HEK293 (cell line): Measurements from ENCODE around the gene CAMK1.

Experiments used
- BCL11B ChIP-seq: fragments of 450-650 bp; formaldehyde crosslinking; IDR thresholded peaks from 2 replicates; pipeline ENCODE4 v1.5.1; 2016; ENCODE audit warnings: low read depth, missing biosample characterization, missing genetic modification characterization
- GFI1B ChIP-seq: fragments of 450-650 bp; formaldehyde crosslinking; IDR thresholded peaks from 2 replicates; pipeline ENCODE4 v1.5.1; 2016; ENCODE audit warnings: missing biosample characterization, missing genetic modification characterization
- GLI2 ChIP-seq: fragments of 450-650 bp; formaldehyde crosslinking; IDR thresholded peaks from 2 replicates; pipeline ENCODE4; 2017; ENCODE audit warnings: missing biosample characterization, missing genetic modification characterization, low read depth, borderline replicate concordance
- GLI4 ChIP-seq: fragments of 450-650 bp; formaldehyde crosslinking; IDR thresholded peaks from 2 replicates; pipeline ENCODE4 v1.5.1; 2016; ENCODE audit warnings: missing biosample characterization, missing genetic modification characterization
- KLF8 ChIP-seq: fragments of 450-650 bp; formaldehyde crosslinking; IDR thresholded peaks from 2 replicates; pipeline ENCODE4 v1.5.1; 2016; ENCODE audit warnings: missing biosample characterization, missing genetic modification characterization
- SP3 ChIP-seq: fragments of 450-650 bp; formaldehyde crosslinking; IDR thresholded peaks from 2 replicates; pipeline ENCODE4 v1.5.1; 2016; ENCODE audit warnings: missing biosample characterization, missing genetic modification characterization
- SP7 ChIP-seq: fragments of 450-650 bp; formaldehyde crosslinking; IDR thresholded peaks from 2 replicates; pipeline ENCODE4 v1.5.1; 2016; ENCODE audit warnings: missing biosample characterization, missing genetic modification characterization
- TRIM28 ChIP-seq: IDR thresholded peaks from 2 replicates; pipeline ENCODE4 v1.6.1; 2011; ENCODE audit warnings: low read length, control low read depth, borderline replicate concordance
- ZBTB17 ChIP-seq: fragments of 450-650 bp; formaldehyde crosslinking; IDR thresholded peaks from 2 replicates; pipeline ENCODE4 v1.5.1; 2016; ENCODE audit warnings: missing biosample characterization, missing genetic modification characterization
- ZFHX2 ChIP-seq: fragments of 450-650 bp; formaldehyde crosslinking; conservative IDR thresholded peaks from 2 replicates; pipeline ENCODE4 v1.5.1; 2016; ENCODE audit warnings: missing biosample characterization, missing genetic modification characterization
- ZNF155 ChIP-seq: fragments of 450-650 bp; formaldehyde crosslinking; IDR thresholded peaks from 2 replicates; pipeline ENCODE4 v1.5.1; 2016; ENCODE audit warnings: missing biosample characterization, missing genetic modification characterization
- ZNF157 ChIP-seq: fragments of 450-650 bp; formaldehyde crosslinking; IDR thresholded peaks from 2 replicates; pipeline ENCODE4 v1.5.1; 2016; ENCODE audit warnings: missing biosample characterization, missing genetic modification characterization
- ZNF223 ChIP-seq: fragments of 450-650 bp; formaldehyde crosslinking; IDR thresholded peaks from 2 replicates; pipeline ENCODE4 v1.5.1; 2016; ENCODE audit warnings: missing biosample characterization, missing genetic modification characterization
- ZNF248 ChIP-seq: fragments of 450-650 bp; formaldehyde crosslinking; IDR thresholded peaks from 2 replicates; pipeline ENCODE4 v1.5.1; 2017; ENCODE audit warnings: missing biosample characterization, missing genetic modification characterization
- ZNF302 ChIP-seq: fragments of 450-650 bp; formaldehyde crosslinking; IDR thresholded peaks from 2 replicates; pipeline ENCODE4 v1.5.1; 2016; ENCODE audit warnings: missing biosample characterization, missing genetic modification characterization, low read depth
- ZNF324 ChIP-seq: fragments of 450-650 bp; formaldehyde crosslinking; IDR thresholded peaks from 2 replicates; pipeline ENCODE4 v1.5.1; 2016; ENCODE audit warnings: missing biosample characterization, missing genetic modification characterization
- ZNF48 ChIP-seq: fragments of 450-650 bp; formaldehyde crosslinking; IDR thresholded peaks from 2 replicates; pipeline ENCODE4 v1.5.1; 2016; ENCODE audit warnings: missing biosample characterization, missing genetic modification characterization
- ZNF510 ChIP-seq: fragments of 450-650 bp; formaldehyde crosslinking; IDR thresholded peaks from 2 replicates; pipeline ENCODE4 v1.5.1; 2018; ENCODE audit warnings: mild to moderate bottlenecking, missing genetic modification characterization, missing biosample characterization; ENCODE audit not compliant: insufficient replicate concordance
- ZNF514 ChIP-seq: fragments of 450-650 bp; formaldehyde crosslinking; IDR thresholded peaks from 2 replicates; pipeline ENCODE4 v1.5.1; 2016; ENCODE audit warnings: missing biosample characterization, missing genetic modification characterization
- ZNF626 ChIP-seq: fragments of 450-650 bp; sonication (Bioruptor Pico); formaldehyde crosslinking; IDR thresholded peaks from 2 replicates; pipeline ENCODE4 v1.5.1; 2018; ENCODE audit warnings: missing biosample characterization, missing genetic modification characterization, inconsistent platforms
- ZNF658 ChIP-seq: fragments of 450-650 bp; formaldehyde crosslinking; IDR thresholded peaks from 2 replicates; pipeline ENCODE4; 2016; ENCODE audit warnings: missing biosample characterization, missing genetic modification characterization
- ZNF660 ChIP-seq: fragments of 450-650 bp; IDR thresholded peaks from 2 replicates; pipeline ENCODE4 v1.5.1; 2018; ENCODE audit warnings: missing biosample characterization, mild to moderate bottlenecking, missing genetic modification characterization
- ZNF670 ChIP-seq: fragments of 450-650 bp; formaldehyde crosslinking; IDR thresholded peaks from 2 replicates; pipeline ENCODE4 v1.5.1; 2016; ENCODE audit warnings: missing biosample characterization, missing genetic modification characterization, low read depth
- ZNF747 ChIP-seq: fragments of 450-650 bp; formaldehyde crosslinking; IDR thresholded peaks from 2 replicates; pipeline ENCODE4 v1.5.1; 2016; ENCODE audit warnings: missing biosample characterization, missing genetic modification characterization
- ZNF837 ChIP-seq: fragments of 450-650 bp; formaldehyde crosslinking; IDR thresholded peaks from 2 replicates; pipeline ENCODE4 v1.5.1; 2016; ENCODE audit warnings: missing biosample characterization, missing genetic modification characterization
- TF ChIP-seq, protein P1 (sequence below): fragments of 450-650 bp; formaldehyde crosslinking; IDR thresholded peaks from 2 replicates; pipeline ENCODE4 v1.5.1; 2016; ENCODE audit warnings: missing biosample characterization, missing genetic modification characterization
- TF ChIP-seq, protein P2 (sequence below): fragments of 450-650 bp; formaldehyde crosslinking; IDR thresholded peaks from 2 replicates; pipeline ENCODE4 v1.5.0; 2017; ENCODE audit warnings: missing biosample characterization, missing genetic modification characterization, borderline replicate concordance
- TF ChIP-seq, protein P3 (sequence below): fragments of 450-650 bp; formaldehyde crosslinking; IDR thresholded peaks from 2 replicates; pipeline ENCODE4 v1.5.1; 2016; ENCODE audit warnings: missing biosample characterization, missing genetic modification characterization, borderline replicate concordance
- TF ChIP-seq, protein P4 (sequence below): fragments of 450-650 bp; formaldehyde crosslinking; IDR thresholded peaks from 2 replicates; pipeline ENCODE4 v1.5.1; 2017; ENCODE audit warnings: missing biosample characterization, missing genetic modification characterization
- TF ChIP-seq, protein P5 (sequence below): fragments of 450-650 bp; formaldehyde crosslinking; IDR thresholded peaks from 2 replicates; pipeline ENCODE4 v1.5.1; 2017; ENCODE audit warnings: missing biosample characterization, missing genetic modification characterization

The CAMK1 gene

DNA sequence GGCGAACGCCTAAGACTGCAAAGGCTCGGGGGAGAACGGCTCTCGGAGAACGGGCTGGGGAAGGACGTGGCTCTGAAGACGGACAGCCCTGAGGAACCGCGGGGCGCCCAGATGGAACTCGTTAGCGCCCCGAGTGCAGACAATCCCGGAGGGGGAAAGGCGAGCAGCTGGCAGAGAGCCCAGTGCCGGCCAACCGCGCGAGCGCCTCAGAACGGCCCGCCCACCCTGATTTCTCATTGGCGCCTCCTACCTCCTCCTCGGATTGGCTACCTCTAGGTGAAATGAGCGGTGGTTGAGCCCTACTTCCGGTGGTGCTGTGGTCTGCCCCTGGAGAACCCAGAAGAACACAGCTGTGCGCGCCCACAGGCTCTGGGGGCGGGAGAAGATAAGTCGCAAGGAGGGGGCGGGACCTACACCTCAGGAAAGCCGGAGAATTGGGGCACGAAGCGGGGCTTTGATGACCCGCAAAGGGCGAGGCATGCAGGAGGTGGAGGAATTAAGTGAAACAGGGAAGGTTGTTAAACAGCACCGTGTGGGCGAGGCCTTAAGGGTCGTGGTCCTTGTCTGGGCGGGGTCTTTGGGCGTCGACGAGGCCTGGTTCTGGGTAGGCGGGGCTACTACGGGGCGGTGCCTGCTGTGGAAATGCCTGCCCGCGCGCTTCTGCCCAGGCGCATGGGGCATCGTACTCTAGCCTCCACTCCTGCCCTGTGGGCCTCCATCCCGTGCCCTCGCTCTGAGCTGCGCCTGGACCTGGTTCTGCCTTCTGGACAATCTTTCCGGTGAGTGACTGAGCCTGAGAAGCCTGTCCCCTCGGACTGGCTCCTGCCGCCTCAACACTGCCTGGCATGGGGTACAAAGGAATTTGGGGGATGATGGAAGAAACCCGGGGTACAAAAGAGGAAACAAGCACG, 19.8 kb downstream of the CAMK1 start, which contains the start of gene OGG1 (continued):
- TF ChIP-seq ZFHX2 (tag by site-specific recombination) (peak; percentile 99), ZNF48 (tag by site-specific recombination) (no peak), BCL11B (tag by site-specific recombination) (0 out of 2 replicates have a peak, but pooled peaks have one; percentile 47), TRIM28 (no peak), ZNF660 (tag by site-specific recombination) (no peak; the same call in 1 of the 2 replicates), GLI4 (tag by site-specific recombination) (no peak), ZNF157 (tag by site-specific recombination) (no peak), GFI1B (0 out of 2 replicates have a peak, but pooled peaks have one; percentile 39), ZNF626 (tag by site-specific recombination) (no peak), ZNF658 (tag by site-specific recombination) (no peak), ZNF223 (tag by site-specific recombination) (no peak), ZNF510 (tag by site-specific recombination) (no peak), KLF8 (tag by site-specific recombination) (peak; percentile 99), ZNF747 (tag by site-specific recombination) (no peak), ZNF514 (tag by site-specific recombination) (no peak), SP7 (tag by site-specific recombination) (peak; percentile 82; the same call in 1 of the 2 replicates), SP3 (peak; percentile 97), ZNF155 (tag by site-specific recombination) (no peak), ZNF302 (tag by site-specific recombination) (no peak), ZNF837 (0 out of 2 replicates have a peak, but pooled peaks have one; percentile 57), ZNF248 (no peak), GLI2 (tag by site-specific recombination) (no peak), ZNF670 (tag by site-specific recombination) (no peak), ZBTB17 (tag by site-specific recombination) (peak; percentile 91), ZNF324 (tag by site-specific recombination) (peak; percentile 38; the same call in 1 of the 2 replicates)
- TF ChIP-seq, protein P1, sequence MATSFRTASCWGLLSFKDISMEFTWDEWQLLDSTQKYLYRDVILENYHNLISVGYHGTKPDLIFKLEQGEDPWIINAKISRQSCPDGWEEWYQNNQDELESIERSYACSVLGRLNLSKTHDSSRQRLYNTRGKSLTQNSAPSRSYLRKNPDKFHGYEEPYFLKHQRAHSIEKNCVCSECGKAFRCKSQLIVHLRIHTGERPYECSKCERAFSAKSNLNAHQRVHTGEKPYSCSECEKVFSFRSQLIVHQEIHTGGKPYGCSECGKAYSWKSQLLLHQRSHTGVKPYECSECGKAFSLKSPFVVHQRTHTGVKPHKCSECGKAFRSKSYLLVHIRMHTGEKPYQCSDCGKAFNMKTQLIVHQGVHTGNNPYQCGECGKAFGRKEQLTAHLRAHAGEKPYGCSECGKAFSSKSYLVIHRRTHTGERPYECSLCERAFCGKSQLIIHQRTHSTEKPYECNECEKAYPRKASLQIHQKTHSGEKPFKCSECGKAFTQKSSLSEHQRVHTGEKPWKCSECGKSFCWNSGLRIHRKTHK (tag by site-specific recombination): no peak
- TF ChIP-seq, protein P2, sequence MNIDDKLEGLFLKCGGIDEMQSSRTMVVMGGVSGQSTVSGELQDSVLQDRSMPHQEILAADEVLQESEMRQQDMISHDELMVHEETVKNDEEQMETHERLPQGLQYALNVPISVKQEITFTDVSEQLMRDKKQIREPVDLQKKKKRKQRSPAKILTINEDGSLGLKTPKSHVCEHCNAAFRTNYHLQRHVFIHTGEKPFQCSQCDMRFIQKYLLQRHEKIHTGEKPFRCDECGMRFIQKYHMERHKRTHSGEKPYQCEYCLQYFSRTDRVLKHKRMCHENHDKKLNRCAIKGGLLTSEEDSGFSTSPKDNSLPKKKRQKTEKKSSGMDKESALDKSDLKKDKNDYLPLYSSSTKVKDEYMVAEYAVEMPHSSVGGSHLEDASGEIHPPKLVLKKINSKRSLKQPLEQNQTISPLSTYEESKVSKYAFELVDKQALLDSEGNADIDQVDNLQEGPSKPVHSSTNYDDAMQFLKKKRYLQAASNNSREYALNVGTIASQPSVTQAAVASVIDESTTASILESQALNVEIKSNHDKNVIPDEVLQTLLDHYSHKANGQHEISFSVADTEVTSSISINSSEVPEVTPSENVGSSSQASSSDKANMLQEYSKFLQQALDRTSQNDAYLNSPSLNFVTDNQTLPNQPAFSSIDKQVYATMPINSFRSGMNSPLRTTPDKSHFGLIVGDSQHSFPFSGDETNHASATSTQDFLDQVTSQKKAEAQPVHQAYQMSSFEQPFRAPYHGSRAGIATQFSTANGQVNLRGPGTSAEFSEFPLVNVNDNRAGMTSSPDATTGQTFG (tag by site-specific recombination): no peak
- TF ChIP-seq, protein P3, sequence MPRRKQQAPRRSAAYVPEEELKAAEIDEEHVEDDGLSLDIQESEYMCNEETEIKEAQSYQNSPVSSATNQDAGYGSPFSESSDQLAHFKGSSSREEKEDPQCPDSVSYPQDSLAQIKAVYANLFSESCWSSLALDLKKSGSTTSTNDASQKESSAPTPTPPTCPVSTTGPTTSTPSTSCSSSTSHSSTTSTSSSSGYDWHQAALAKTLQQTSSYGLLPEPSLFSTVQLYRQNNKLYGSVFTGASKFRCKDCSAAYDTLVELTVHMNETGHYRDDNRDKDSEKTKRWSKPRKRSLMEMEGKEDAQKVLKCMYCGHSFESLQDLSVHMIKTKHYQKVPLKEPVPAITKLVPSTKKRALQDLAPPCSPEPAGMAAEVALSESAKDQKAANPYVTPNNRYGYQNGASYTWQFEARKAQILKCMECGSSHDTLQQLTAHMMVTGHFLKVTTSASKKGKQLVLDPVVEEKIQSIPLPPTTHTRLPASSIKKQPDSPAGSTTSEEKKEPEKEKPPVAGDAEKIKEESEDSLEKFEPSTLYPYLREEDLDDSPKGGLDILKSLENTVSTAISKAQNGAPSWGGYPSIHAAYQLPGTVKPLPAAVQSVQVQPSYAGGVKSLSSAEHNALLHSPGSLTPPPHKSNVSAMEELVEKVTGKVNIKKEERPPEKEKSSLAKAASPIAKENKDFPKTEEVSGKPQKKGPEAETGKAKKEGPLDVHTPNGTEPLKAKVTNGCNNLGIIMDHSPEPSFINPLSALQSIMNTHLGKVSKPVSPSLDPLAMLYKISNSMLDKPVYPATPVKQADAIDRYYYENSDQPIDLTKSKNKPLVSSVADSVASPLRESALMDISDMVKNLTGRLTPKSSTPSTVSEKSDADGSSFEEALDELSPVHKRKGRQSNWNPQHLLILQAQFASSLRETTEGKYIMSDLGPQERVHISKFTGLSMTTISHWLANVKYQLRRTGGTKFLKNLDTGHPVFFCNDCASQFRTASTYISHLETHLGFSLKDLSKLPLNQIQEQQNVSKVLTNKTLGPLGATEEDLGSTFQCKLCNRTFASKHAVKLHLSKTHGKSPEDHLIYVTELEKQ (tag by site-specific recombination): no peak
- TF ChIP-seq, protein P4, sequence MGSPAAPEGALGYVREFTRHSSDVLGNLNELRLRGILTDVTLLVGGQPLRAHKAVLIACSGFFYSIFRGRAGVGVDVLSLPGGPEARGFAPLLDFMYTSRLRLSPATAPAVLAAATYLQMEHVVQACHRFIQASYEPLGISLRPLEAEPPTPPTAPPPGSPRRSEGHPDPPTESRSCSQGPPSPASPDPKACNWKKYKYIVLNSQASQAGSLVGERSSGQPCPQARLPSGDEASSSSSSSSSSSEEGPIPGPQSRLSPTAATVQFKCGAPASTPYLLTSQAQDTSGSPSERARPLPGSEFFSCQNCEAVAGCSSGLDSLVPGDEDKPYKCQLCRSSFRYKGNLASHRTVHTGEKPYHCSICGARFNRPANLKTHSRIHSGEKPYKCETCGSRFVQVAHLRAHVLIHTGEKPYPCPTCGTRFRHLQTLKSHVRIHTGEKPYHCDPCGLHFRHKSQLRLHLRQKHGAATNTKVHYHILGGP (tag by site-specific recombination): no peak
- TF ChIP-seq, protein P5, sequence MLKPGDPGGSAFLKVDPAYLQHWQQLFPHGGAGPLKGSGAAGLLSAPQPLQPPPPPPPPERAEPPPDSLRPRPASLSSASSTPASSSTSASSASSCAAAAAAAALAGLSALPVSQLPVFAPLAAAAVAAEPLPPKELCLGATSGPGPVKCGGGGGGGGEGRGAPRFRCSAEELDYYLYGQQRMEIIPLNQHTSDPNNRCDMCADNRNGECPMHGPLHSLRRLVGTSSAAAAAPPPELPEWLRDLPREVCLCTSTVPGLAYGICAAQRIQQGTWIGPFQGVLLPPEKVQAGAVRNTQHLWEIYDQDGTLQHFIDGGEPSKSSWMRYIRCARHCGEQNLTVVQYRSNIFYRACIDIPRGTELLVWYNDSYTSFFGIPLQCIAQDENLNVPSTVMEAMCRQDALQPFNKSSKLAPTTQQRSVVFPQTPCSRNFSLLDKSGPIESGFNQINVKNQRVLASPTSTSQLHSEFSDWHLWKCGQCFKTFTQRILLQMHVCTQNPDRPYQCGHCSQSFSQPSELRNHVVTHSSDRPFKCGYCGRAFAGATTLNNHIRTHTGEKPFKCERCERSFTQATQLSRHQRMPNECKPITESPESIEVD (tag by site-specific recombination): no peak
